Measurements from ENCODE around the gene ENG. TPM values are rescaled to one million over a fixed set of nuclear protein-coding genes. Genes with fewer than 3 reads are reported as not detected.

The ENG gene
- total RNA-seq, 1 experiment from 2014 or later, result 0.18 TPM

- H3K4me3 Mint-ChIP-seq (ENCODE audit: unreplicated experiment), result no peak overlapping the region
- peaks cover 32% of the 10 kb centered on the region for H3K36me3 Mint-ChIP-seq (ENCODE audit: insufficient read depth, unreplicated experiment)
- no peak for DNase-seq
- no peak overlapping the region for H3K27ac Mint-ChIP-seq (ENCODE audit: unreplicated experiment)
- intact Hi-C loops (cut with micrococcal nuclease; ENCODE audit: unreplicated experiment), result no loop called here
- H3K4me1 ChIP-seq, result no peaks in the 10 kb centered on the region
- H3K9me3 ChIP-seq, result no peaks in the 10 kb centered on the region
- no peaks in the 10 kb centered on the region for H3K27me3 Mint-ChIP-seq (ENCODE audit: insufficient read depth, unreplicated experiment)
- H3K27me3 ChIP-seq (replicated peaks; ENCODE audit: control insufficient read depth, insufficient read depth, low read length), result no peaks in the 10 kb centered on the region
- no peak overlapping the region for H3K4me3 ChIP-seq (ENCODE audit: low read depth, low read length)
- TF ChIP-seq CTCF (IDR thresholded peaks at IDR 0.05; ENCODE audit: insufficient read depth in 1 of 2, low read depth in 1 of 2, low read length in 1 of 2, severe bottlenecking in 1 of 2, unreplicated experiment in 1 of 2), result no peak
- H3K9me3 Mint-ChIP-seq (ENCODE audit: unreplicated experiment), result no peaks in the 10 kb centered on the region
- BruUV-seq (replicated peaks), result no TSS peak
- CTCF ChIA-PET, result interaction anchor here (0.5 kb wide), 1 partner anchor 12 kb away, joined by 3 read pairs; no protein-coding TSS in a partner anchor
- no peaks in the 10 kb centered on the region for H3K4me1 Mint-ChIP-seq (ENCODE audit: low read depth, unreplicated experiment)
- POLR2A ChIA-PET, result no interaction called here
- H3K36me3 ChIP-seq (ENCODE audit: control insufficient read depth, insufficient read depth, low read length), result peaks cover 6% of the 10 kb centered on the region
Measured at GRCh38 chr9:127812936-127813675, 41.4 kb downstream of the ENG start.

DNA sequence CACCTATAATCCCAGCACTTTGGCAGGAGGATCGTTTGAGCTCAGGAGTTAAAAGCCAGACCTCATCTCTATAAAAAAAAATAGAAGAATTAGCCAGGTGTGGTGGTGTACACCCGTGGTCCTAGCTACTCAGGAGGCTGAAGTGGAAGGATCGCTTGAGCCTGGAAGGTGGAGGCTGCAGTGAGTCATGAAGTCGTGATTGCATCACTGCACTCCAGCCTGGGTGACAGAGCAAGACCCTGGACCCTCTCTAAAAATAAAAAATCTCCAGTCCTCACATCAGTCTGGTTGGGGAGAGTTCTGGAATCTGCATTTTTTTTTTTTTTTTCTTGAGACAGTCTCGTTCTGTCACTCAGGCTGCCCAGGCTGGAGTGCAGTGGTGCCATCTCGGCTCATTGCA lies 42.4 kb downstream of the ENG start:
- intact Hi-C loops (cut with micrococcal nuclease; ENCODE audit: unreplicated experiment), result no loop called here
- Histone ChIP-seq H3K9me3 (no peaks in the 10 kb centered on the region), H3K36me3 (ENCODE audit: control insufficient read depth, insufficient read depth, low read length) (peaks cover 6% of the 10 kb centered on the region), H3K4me1 (no peaks in the 10 kb centered on the region), H3K4me3 (ENCODE audit: low read depth, low read length) (no peak overlapping the region), H3K27me3 (replicated peaks; ENCODE audit: control insufficient read depth, insufficient read depth, low read length) (no peaks in the 10 kb centered on the region)
- Mint-ChIP-seq H3K27ac (ENCODE audit: unreplicated experiment) (no peak overlapping the region), H3K36me3 (ENCODE audit: insufficient read depth, unreplicated experiment) (peaks cover 39% of the 10 kb centered on the region), H3K27me3 (ENCODE audit: insufficient read depth, unreplicated experiment) (no peaks in the 10 kb centered on the region), H3K4me3 (ENCODE audit: unreplicated experiment) (no peak overlapping the region), H3K4me1 (ENCODE audit: low read depth, unreplicated experiment) (no peaks in the 10 kb centered on the region), H3K9me3 (ENCODE audit: unreplicated experiment) (no peaks in the 10 kb centered on the region)
- no TSS peak for BruUV-seq (replicated peaks)
- CTCF ChIA-PET, result interaction anchor here (0.6 to 1.0 kb wide), 2 partner anchors 11 to 58 kb away, joined by 3 to 4 read pairs; no protein-coding TSS in a partner anchor
- DNase-seq, result no peak
- TF ChIP-seq CTCF (IDR thresholded peaks at IDR 0.05; ENCODE audit: insufficient read depth in 1 of 2, low read depth in 1 of 2, low read length in 1 of 2, severe bottlenecking in 1 of 2, unreplicated experiment in 1 of 2), result no peak
- POLR2A ChIA-PET, result interaction anchor here (0.5 kb wide), 1 partner anchor 26 kb away, joined by 3 read pairs; the partner anchor contains the start of gene CDK9

DNA sequence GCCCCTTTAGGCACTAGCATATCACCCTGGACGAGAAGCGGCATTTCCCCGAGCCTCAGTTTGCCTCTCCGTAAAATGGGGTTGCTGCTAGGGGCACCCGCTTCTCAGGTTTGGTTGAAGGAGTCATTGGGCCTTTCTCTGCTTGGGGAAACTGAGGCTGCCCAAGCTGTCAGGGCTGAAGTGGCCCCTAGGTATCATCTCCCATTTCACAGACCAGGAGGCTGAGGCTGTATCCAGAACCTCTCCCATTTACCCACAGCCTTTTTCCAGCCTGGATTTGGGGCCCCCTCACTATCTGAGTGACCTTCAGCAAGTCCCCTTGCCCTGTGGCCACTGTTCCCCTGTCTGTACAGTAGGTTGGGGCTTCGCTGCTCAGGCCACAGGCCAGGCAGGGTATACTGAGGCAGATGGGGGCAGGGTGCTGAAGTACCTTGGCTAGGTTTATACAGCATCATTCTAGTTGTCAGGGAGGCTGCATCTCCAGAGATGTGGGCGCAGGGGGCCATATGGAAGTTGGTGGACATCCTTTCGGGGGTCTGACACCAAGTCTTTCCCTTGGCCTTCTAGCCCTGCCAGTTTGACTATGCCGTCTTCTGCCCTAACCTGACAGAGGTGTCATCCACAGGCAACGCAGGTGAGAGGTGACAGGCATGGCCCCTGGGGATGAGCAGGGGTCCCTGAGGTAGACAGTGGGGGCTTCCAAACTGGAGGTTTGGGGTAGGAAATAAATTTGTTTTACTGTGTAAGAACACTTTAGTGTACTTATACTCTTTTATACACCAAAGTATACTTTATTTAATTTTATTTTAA lies 43.9 kb downstream of the ENG start:
- no peak for TF ChIP-seq CTCF (IDR thresholded peaks at IDR 0.05; ENCODE audit: insufficient read depth in 1 of 2, low read depth in 1 of 2, low read length in 1 of 2, severe bottlenecking in 1 of 2, unreplicated experiment in 1 of 2)
- H3K4me3 ChIP-seq (ENCODE audit: low read depth, low read length), result no peak overlapping the region
- Mint-ChIP-seq H3K9me3 (ENCODE audit: unreplicated experiment) (no peaks in the 10 kb centered on the region), H3K4me1 (ENCODE audit: low read depth, unreplicated experiment) (no peaks in the 10 kb centered on the region), H3K27me3 (ENCODE audit: insufficient read depth, unreplicated experiment) (no peaks in the 10 kb centered on the region), H3K4me3 (ENCODE audit: unreplicated experiment) (no peak overlapping the region), H3K27ac (ENCODE audit: unreplicated experiment) (no peak overlapping the region), H3K36me3 (ENCODE audit: insufficient read depth, unreplicated experiment) (peaks cover 39% of the 10 kb centered on the region)
- H3K9me3 ChIP-seq, result no peaks in the 10 kb centered on the region
- peaks cover 6% of the 10 kb centered on the region for H3K36me3 ChIP-seq (ENCODE audit: control insufficient read depth, insufficient read depth, low read length)
- ChIA-PET POLR2A (no interaction called here), CTCF (interaction anchor here (1.0 kb wide), 1 partner anchor 9 kb away, joined by 3 read pairs; no protein-coding TSS in a partner anchor)
- intact Hi-C loops (cut with micrococcal nuclease; ENCODE audit: unreplicated experiment), result no loop called here
- no peaks in the 10 kb centered on the region for H3K27me3 ChIP-seq (replicated peaks; ENCODE audit: control insufficient read depth, insufficient read depth, low read length)
- H3K4me1 ChIP-seq, result no peaks in the 10 kb centered on the region
- no TSS peak for BruUV-seq (replicated peaks)
- DNase-seq, result no peak

All from Caco-2 (cell line).